ENCODE measurements around the gene CRYBB1. TPM values are rescaled to one million over a fixed set of nuclear protein-coding genes. Genes with fewer than 3 reads are reported as not detected.

CRYBB1 gene
- polyA plus RNA-seq, 1 donor = 1.1 TPM

GRCh38 chr22:26550498-26551033 is 67.3 kb downstream of the CRYBB1 start:
- no peak for DNase-seq

- no peak for DNase-seq
Observed at GRCh38 chr22:26549902-26550497, 67.8 kb downstream of the CRYBB1 start.

Other genes with a start within 250 kb of the CRYBB1 start
- 0.57 TPM for gene ASPHD2, start 188.8 kb downstream of the CRYBB1 start, polyA plus RNA-seq (ENCODE audit: insufficient read length)
- 18.0 TPM for gene HPS4, start 134.2 kb downstream of the CRYBB1 start, polyA plus RNA-seq (ENCODE audit: insufficient read length)
- 21.5 TPM for gene SRRD, start 134.2 kb downstream of the CRYBB1 start, polyA plus RNA-seq (ENCODE audit: insufficient read length)
- 23.1 TPM for gene TFIP11, start 105.6 kb downstream of the CRYBB1 start, polyA plus RNA-seq (ENCODE audit: insufficient read length)
- 7.2 TPM for gene TPST2, start 27.9 kb downstream of the CRYBB1 start, polyA plus RNA-seq (ENCODE audit: insufficient read length)
- not detected for gene CRYBA4, start 3.9 kb upstream of the CRYBB1 start, polyA plus RNA-seq (ENCODE audit: insufficient read length)
- 0.13 TPM for gene MIAT, start 39.6 kb upstream of the CRYBB1 start, polyA plus RNA-seq (ENCODE audit: insufficient read length)

Data from hindlimb muscle (tissue), 1 donor.